Endothelial cell of umbilical vein (primary cell): ENCODE results near the gene SHISA2. TPM values are rescaled to one million over a fixed set of nuclear protein-coding genes. Genes with fewer than 3 reads are reported as not detected.

Source experiments
- BruUV-seq: library from RNA; stranded (reverse); fragments of 400-500 nt; replicated peaks from 2 replicates; lab custom pipeline; 2021; lab: Mats Ljungman, UMichigan
- CTCF ChIA-PET: fragments of 300-600, 350-600 bp; sonication (Branson Sonifier 250); formaldehyde crosslinking; loops from one replicate; lab custom pipeline; 2021; ENCODE audit warnings: antibody characterized with exemption, inconsistent platforms; lab: Charles Lee
- POLR2A ChIA-PET: fragments of 300-600, 350-600 bp; sonication (Branson Sonifier 250); formaldehyde crosslinking; loops from one replicate; lab custom pipeline; 2021; ENCODE audit warnings: antibody characterized with exemption, inconsistent platforms; lab: Charles Lee
- DNase-seq: peaks from one replicate; pipeline ENCODE4 v3.0.0-alpha.2; 2011; ENCODE audit warnings: low read depth, low spot score
- FAIRE-seq: peaks from 2 replicates; lab custom pipeline; 2011; peaks lifted over from hg19 to GRCh38; lab: Jason Lieb, UNC
- H2AFZ ChIP-seq: 2 replicates; pipeline ENCODE4 v1.6.0; 2012; ENCODE audit warnings: low read depth, low read length, control low read depth, inconsistent platforms
- H3K27ac ChIP-seq: 2 replicates; pipeline ENCODE4 v1.5.1; 2011; ENCODE audit warnings: low read depth, mild to moderate bottlenecking, control low read depth, low read length, moderate library complexity; ENCODE audit not compliant: insufficient read depth
- H3K27me3 ChIP-seq, 2 experiments: 2 replicates each; pipeline versions ENCODE4 v1.6.0 to v1.6.1; 2011; ENCODE audit warnings: low read length in 2 of 2, mixed read lengths in 1 of 2; ENCODE audit not compliant: control insufficient read depth in 2 of 2, insufficient read depth in 2 of 2
- H3K36me3 ChIP-seq, 2 experiments: 2 replicates in 1 of 2; 3 replicates in 1 of 2; pipeline ENCODE4 v1.5.1; 2011; ENCODE audit warnings: low read length in 2 of 2, mild to moderate bottlenecking in 1 of 2, moderate library complexity in 1 of 2; ENCODE audit not compliant: control insufficient read depth in 2 of 2, insufficient read depth in 2 of 2; ENCODE audit errors: extremely low read depth in 1 of 2
- H3K4me1 ChIP-seq: 3 replicates; pipeline ENCODE4 v1.5.1; 2011; ENCODE audit warnings: mild to moderate bottlenecking, low read length; ENCODE audit not compliant: control insufficient read depth, insufficient read depth; ENCODE audit errors: extremely low read depth
- H3K4me2 ChIP-seq: 2 replicates; pipeline ENCODE4 v1.6.1; 2011; ENCODE audit warnings: low read length, control low read depth, mixed read lengths; ENCODE audit not compliant: insufficient read depth
- H3K4me3 ChIP-seq, 3 experiments: fragments of 200-600 bp in 1 of 3; sonication (generic), shearing (Covaris generic) in 1 of 3; replicated peaks in 1 of 3; 2 replicates each; pipeline ENCODE4 v1.5.1; 2011 to 2016; ENCODE audit warnings: control low read depth in 3 of 3, low read length in 3 of 3, mild to moderate bottlenecking in 2 of 3, inconsistent platforms in 1 of 3, low read depth in 1 of 3, moderate library complexity in 1 of 3; ENCODE audit not compliant: insufficient read depth in 1 of 3
- H3K79me2 ChIP-seq: 2 replicates; pipeline ENCODE4 v1.6.0; 2012; ENCODE audit warnings: low read length, inconsistent platforms; ENCODE audit not compliant: control insufficient read depth, insufficient read depth
- H3K9ac ChIP-seq: replicated peaks from 2 replicates; pipeline ENCODE3; 2011; ENCODE audit warnings: low read length, control low read depth; ENCODE audit not compliant: insufficient read depth; ENCODE audit errors: extremely low read depth
- H3K9me1 ChIP-seq: replicated peaks from 3 replicates; pipeline ENCODE4 v1.6.0; 2011; ENCODE audit warnings: mild to moderate bottlenecking, low read length; ENCODE audit not compliant: control insufficient read depth, insufficient read depth; ENCODE audit errors: extremely low read depth
- H3K9me3 ChIP-seq: replicated peaks from 2 replicates; pipeline ENCODE4 v1.5.1; 2012; ENCODE audit warnings: low read length, inconsistent platforms; ENCODE audit not compliant: control insufficient read depth, insufficient read depth
- H4K20me1 ChIP-seq: replicated peaks from 2 replicates; pipeline ENCODE3; 2011; ENCODE audit warnings: mild to moderate bottlenecking, low read length; ENCODE audit not compliant: control insufficient read depth, insufficient read depth; ENCODE audit errors: extremely low read depth
- CTCF ChIP-seq, 2 donors: IDR thresholded peaks; 1 replicate in 1 of 2; 2 replicates in 1 of 2; pipeline ENCODE4 v1.5.1; 2011; ENCODE audit warnings: low read length in 2 of 2, mild to moderate bottlenecking in 2 of 2, moderate library complexity in 2 of 2, control low read depth in 1 of 2, inconsistent platforms in 1 of 2, low read depth in 1 of 2; ENCODE audit not compliant: insufficient read depth in 1 of 2; ENCODE audit errors: extremely low read depth in 1 of 2
- EZH2 ChIP-seq: IDR thresholded peaks from 2 replicates; pipeline ENCODE4 v1.6.1; 2012; ENCODE audit warnings: borderline replicate concordance, low read depth, mild to moderate bottlenecking, moderate library complexity, low read length, inconsistent platforms; ENCODE audit not compliant: severe bottlenecking
- FOS ChIP-seq: IDR thresholded peaks from 2 replicates; pipeline ENCODE4 v1.6.1; 2011; ENCODE audit warnings: mild to moderate bottlenecking, low read length, moderate library complexity, borderline replicate concordance; ENCODE audit not compliant: insufficient read depth
- GATA2 ChIP-seq: IDR thresholded peaks from 2 replicates; pipeline ENCODE4 v1.7.0; 2011; ENCODE audit warnings: low read depth, mild to moderate bottlenecking, moderate library complexity, mixed read lengths, low read length; ENCODE audit not compliant: insufficient read length, insufficient read depth
- JUN ChIP-seq: IDR thresholded peaks from 2 replicates; pipeline ENCODE4 v1.6.1; 2011; ENCODE audit warnings: borderline replicate concordance, low read depth; ENCODE audit not compliant: insufficient read length, insufficient read depth
- MAX ChIP-seq: IDR thresholded peaks from 2 replicates; pipeline ENCODE4 v1.6.1; 2011; ENCODE audit not compliant: insufficient read depth, insufficient read length
- MYC ChIP-seq: IDR thresholded peaks from one replicate; pipeline ENCODE4 v1.6.1; 2011; ENCODE audit warnings: mild to moderate bottlenecking, low read depth, low read length
- POLR2A ChIP-seq: IDR thresholded peaks from 2 replicates; pipeline ENCODE4 v1.6.1; 2012; ENCODE audit warnings: low read depth, mild to moderate bottlenecking, control low read depth, low read length
- POLR2AphosphoS5 ChIP-seq: IDR thresholded peaks from 2 replicates; pipeline ENCODE4 v1.6.1; 2012; ENCODE audit warnings: low read depth, mild to moderate bottlenecking, control low read depth, low read length, moderate library complexity; ENCODE audit not compliant: insufficient read depth
- dilution Hi-C: fragments of 300-500 bp; cut with MboI; formaldehyde crosslinking; loops from one replicate; pipeline ENCODE4 v1.15.0; 2019; ENCODE audit warnings: low sequenced_read_pairs; ENCODE audit not compliant: extremely low pct_ligation_motif_present
- intact Hi-C: fragments of 100-400 bp; cut with micrococcal nuclease; formaldehyde crosslinking; loops from one replicate; pipeline ENCODE4 v1.10.0; 2022
- polyA plus RNA-seq, 4 experiments: library from polyadenylated mRNA; depleted of rRNA in 3 of 4; stranded (reverse) in 3 of 4; unstranded in 1 of 4; fragments of >200 nt; gene quantifications; 2 replicates each; pipeline versions ENCODE4 v1.2.1 to v1.2.3, GENCODE V29; 2011 to 2012; ENCODE audit warnings: missing spikeins in 1 of 4
- total RNA-seq: library from RNA; stranded (reverse); gene quantifications from 2 replicates; pipeline ENCODE4 v1.2.3, GENCODE V29; 2021

Gene SHISA2
- total and polyA plus RNA-seq, 2 donors (not counting 3 experiments of a cell fraction or from before 2014, with no cell fraction given): 1.5 to 2.5 TPM

- POLR2A ChIA-PET: no interaction called here
- dilution Hi-C loops: no loop called here
These were observed 9.4 kb upstream of the SHISA2 start for GRCh38 chr13:26061256-26061655.

More at GRCh38 chr13:26061256-26061655, 9.4 kb upstream of the SHISA2 start:
- DNase-seq: no peak
- H3K4me1 ChIP-seq: peaks cover 5% of the 10 kb centered on the region
- no peaks in the 10 kb centered on the region for H4K20me1 ChIP-seq
- no peaks in the 10 kb centered on the region for H3K9me3 ChIP-seq
- no peak overlapping the region for H3K27ac ChIP-seq
- no TSS peak for BruUV-seq
- no peak for TF ChIP-seq MAX
- TF ChIP-seq JUN: no peak
- no peak for TF ChIP-seq POLR2AphosphoS5
- no peak for TF ChIP-seq FOS
- no peak for TF ChIP-seq EZH2
- no peak for TF ChIP-seq CTCF (IDR thresholded peaks at IDR 0.05; ENCODE audit: extremely low read depth in 1 of 2, insufficient read depth in 1 of 2, low read depth in 1 of 2, low read length in 2 of 2)
- TF ChIP-seq POLR2A: no peak
- no peak for TF ChIP-seq MYC
- TF ChIP-seq GATA2: no peak
- no peaks in the 10 kb centered on the region for H3K9me1 ChIP-seq
- CTCF ChIA-PET: interaction anchor here (0.7 to 1.4 kb wide), 10 partner anchors 9 to 492 kb away, joined by 3 to 27 read pairs (median 8); partner anchors contain the start of gene SHISA2
- H3K36me3 ChIP-seq: no peaks in the 10 kb centered on the region
- H2AFZ ChIP-seq: no peak overlapping the region
- intact Hi-C loops: no loop called here
- H3K4me2 ChIP-seq: no peak overlapping the region
- FAIRE-seq: no peak
- H3K9ac ChIP-seq: no peak overlapping the region
- no peaks in the 10 kb centered on the region for H3K79me2 ChIP-seq
- no peak overlapping the region for H3K4me3 ChIP-seq
- peaks cover 0 to 4% of the 10 kb centered on the region in 2 experiments for H3K27me3 ChIP-seq
